HG02571 (cell line): Measurements from ENCODE around the gene TBC1D22A.

ENCODE experiments used
- ATAC-seq: cut with Tn5 transposase; IDR thresholded peaks from one replicate; pipeline ENCODE4 v1.9.1; 2021; ENCODE audit warnings: mild to moderate bottlenecking, moderate library complexity; ENCODE audit not compliant: unreplicated experiment

TBC1D22A gene

DNA sequence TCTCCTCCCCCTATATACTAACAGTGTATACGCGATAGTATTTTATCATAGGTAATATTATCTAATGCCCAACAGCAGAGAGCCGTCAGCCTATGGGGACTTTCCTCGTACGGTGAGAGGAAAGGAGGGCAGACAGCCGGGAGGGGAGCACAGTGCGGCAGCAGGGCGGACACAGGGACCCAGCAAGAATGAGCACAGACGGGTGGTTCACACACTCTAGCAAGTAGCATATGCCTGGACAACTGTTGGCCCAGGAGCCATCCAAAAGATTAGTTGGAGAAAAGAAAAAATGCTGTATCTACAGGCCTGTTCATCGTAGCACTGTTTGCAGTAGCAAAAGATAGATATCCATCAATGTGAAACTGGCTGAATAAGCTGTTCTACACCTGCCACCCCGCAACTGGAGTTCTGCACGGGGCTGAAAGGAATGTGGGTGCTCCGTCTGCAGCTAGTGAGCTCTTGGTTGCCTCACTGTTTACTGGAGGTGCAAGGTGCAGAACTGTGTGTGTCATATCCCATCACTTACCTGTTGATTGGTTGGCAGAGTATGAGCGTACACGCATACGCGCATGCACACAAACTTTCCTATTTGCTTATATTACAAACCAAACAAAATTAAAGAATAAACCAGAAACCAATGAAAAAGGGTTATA lies 324.3 kb downstream of the TBC1D22A start:
- ATAC-seq = no peak

DNA sequence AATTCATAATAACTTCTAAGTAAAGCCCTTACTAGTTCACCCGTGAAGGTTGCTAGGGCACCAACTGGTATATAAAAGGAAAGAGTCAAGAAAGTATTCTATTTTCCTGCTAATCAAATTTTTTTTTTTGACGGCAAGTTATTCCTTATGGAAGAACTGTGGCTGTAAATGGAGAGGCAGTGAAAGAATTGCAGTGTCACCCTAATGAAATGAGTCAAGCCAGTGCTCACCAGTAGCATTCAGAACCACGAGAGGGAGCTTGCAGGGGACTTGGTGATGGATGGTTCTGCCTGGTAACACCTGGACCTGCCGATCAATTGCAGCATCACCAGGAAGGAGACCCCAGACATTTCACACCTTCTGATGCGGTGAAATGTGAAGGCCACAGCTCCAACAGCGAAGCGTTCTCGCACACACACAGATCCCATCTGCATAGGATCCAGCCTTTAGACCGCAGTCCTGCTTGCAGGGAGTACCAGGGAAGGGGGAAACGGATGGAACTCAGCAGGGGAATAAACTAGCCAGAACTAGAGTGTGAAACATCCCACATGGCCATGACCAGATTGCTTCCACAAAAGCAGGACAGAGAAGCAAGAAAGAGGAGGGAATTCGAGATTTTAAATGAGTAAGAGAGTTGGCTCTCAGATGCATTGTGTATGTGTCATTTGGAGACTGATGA lies 326.2 kb downstream of the TBC1D22A start:
- no peak for ATAC-seq

DNA sequence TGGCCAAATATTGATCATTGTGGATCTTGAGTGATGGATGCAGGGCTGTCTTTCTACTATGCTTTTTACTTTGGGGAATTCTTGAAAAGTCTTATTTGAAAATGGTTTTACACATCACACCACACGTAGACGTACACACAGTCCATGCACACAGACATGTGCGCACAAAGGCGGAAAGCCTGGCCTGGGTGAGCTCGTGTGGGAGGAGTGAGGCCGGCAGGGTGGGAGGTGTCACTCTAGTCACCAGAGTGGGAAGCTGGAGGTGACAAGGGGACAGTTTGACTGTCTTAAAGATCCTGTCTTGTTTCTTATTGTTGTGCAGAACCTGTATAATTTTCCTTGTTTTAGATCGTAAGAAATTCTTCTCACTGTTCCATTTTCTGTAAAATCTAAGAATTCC lies 326.9 kb downstream of the TBC1D22A start:
- ATAC-seq = no peak

DNA sequence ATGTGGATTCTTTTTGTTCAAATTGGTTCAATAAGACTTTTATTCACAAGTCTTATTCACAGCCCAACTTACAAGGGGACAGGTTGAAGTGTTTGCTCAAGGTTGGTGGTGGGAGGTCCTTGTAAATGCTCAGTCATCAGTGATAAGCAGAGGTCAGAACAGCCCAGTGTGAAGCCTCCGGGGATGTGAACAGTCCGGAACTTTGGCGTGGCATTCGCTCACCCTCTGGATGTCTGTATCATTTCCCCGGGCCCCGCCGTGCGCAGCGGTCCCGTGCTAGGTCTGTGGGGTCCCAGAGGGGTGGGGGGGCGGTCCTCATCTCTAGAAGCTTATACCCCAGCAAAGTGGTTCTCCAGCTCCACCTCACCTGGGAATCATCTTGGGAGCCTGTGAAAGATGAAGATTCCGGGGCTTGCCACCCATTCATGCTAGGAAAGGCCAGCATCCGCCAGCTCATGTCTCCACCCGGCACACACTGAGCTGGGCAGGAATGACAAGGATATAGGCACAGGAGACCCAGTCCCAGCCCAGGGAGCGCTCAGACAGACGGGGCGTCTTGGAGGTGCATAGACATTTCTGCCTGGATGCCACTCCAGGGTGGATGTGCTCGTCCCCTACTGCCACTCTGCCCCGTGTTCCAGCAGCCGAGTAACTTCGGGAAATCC lies 327.5 kb downstream of the TBC1D22A start:
- no peak for ATAC-seq

DNA sequence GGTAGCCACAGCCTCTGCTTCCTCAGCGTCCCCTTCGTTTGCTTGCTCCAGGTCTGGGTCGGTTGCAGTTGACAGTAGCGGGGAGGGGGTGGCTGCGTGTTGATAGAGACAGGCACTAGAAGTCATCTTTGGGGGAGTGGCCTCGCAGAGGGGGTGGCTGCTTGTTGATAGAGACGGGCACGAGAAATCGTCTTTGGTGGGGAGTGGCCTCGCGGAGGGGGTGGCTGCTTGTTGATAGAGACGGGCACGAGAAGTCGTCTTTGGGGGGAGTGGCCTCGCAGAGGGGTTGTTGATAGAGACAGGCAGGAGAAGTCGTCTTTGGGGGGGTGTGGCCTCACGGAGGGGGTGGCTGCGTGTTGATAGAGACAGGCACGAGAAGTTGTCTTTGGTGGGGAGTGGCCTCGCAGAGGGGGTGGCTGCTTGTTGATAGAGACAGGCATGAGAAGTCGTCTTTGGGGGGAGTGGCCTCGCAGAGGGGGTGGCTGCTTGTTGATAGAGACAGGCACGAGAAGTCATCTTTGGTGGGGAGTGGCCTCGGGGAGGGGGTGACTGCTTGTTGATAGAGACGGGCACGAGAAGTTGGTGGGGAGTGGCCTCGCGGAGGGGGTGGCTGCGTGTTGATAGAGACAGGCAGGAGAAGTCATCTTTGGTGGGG lies 328.3 kb downstream of the TBC1D22A start:
- ATAC-seq = no peak

DNA sequence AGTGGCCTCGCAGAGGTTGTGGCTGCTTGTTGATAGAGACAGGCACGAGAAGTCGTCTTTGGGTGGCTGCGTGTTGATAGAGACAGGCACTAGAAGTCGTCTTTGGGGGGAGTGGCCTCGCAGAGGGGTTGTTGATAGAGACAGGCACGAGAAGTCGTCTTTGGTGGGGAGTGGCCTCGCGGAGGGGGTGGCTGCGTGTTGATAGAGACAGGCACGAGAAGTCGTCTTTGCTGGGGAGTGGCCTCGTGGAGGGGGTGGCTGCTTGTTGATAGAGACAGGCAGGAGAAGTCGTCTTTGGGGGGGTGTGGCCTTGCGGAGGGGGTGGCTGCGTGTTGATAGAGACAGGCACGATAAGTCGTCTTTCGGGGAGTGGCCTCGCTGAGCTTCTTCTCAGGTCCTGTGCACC lies 328.8 kb downstream of the TBC1D22A start:
- ATAC-seq = no peak

DNA sequence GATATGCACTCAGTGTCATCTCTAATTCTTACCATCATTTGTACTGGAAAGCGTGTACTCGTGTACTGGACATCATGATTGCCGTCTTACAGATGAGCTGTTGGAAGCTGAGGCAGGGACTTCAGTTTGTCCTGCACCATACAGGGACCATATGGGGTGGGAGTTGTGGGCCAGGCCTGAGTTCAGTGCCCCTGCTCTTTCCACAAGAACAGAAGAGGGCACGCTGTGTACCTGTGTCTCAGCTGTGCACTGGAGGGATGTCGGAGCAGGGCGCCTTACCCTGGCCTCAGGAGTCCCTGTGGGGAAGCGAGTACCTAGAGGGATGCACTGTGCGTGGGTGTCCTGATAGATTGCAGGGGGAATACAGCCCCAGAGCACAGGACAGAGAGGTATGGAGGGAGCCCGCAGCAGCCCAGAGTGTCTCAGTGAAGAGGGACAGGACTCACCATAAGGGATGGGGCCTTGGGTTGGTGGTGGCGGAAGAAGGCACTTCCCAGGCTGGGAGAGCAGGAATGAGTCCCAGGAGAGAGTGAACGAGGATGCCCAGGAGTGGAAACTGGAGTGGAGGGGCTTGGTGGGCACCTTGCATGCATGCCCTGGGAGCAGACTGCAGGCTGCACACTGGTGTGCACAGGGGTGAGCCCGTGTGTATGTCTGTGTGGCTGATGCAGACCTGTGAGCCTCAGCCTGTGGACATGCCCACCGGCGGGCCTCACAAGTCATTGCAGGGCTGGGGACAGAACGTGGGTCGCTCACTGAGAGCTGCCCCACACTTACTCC lies 329.7 kb downstream of the TBC1D22A start:
- ATAC-seq = no peak

DNA sequence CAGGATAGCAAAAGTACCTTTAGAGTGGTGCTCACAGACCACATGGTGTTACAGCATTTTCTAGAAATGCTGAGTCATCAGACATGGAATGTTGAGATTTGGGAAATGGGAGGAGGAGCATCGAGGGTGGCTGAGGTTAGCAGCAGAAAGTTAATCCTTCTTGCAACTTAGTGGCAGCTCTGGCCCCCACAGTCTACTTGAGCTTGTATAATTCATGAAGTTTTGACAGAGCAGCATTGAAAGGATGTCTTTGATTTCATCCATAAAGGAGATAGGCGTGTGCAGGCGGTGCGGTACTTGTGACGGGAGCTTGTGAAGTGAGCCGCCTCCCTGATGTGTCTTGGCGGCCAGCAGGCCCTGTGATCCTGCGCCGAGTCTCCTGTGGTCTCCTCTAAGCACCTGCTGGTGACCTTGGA lies 330.5 kb downstream of the TBC1D22A start:
- no peak for ATAC-seq

DNA sequence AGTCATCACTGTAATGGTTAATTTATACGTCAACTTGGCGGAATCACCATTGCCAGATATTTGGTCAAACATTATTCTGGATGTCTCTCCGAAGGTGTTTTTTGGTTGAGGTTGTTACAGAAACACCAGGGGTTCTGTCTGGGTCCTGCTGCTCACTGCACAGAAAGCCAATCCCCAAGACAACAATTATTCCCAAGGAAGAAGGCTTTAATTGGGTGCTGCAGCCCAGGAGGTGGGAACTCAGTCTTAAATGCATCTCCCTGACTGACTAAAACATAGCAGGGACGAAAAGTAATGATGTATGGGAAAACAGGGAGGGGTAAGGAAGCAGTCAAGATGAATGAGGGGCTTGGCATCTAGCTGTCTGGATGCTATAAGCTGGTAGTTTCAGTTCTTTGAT lies 331.3 kb downstream of the TBC1D22A start:
- no peak for ATAC-seq

DNA sequence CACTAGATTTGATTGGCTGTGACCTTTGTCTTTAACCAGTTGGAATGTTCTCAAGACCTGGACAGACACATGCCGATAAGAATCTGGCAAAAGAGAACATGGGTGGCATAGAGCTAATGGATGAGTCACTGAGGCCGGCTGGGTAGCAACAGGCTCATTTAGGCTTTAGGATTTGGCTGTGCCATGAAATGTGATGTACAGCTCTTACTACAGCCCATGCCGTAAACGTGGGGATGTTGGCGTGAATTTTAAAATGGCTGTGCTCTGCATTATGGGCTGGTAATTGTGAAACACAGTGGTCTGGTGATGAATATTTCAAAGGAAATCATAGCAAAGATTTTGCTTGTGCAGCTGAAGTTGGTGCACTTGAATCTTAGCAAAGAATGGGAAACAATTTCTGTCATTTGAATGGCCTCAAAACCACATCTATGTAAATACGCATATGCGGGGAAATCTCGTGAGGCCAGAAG lies 332.4 kb downstream of the TBC1D22A start:
- no peak for ATAC-seq

DNA sequence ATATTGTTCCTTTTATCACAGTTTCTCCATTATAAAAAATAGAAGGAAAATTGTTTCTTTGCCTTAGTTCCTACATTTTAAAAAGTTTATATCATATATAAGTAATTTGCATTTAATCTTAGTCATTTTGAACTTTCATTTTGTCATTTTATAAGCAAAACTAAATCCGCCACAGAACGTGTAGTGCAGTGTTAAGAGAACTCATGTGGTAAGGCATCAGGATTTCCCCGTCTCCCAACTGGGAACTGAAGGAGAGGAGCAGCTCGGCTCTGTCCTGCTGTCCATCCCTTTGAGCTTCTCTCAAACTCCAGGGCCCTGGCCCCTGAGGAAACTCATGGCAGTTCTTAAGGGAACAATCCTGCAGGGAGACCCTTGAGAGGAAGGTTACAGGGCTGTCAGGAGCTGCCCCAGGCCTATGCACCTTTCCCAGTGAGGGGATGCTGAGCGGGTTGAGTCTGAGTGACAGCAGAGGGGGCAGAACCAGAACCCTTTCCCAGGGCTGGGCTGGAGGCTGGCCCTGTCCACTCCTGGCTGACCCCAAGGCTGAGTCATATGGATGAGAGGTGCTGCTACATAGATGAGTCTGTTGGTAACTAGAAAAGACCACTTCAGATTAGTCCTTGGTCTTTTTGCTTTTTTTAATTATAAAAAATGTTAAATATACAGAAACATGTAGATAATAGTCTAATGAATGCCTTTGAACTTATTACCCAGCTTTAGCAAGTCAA lies 333.1 kb downstream of the TBC1D22A start:
- no peak for ATAC-seq

DNA sequence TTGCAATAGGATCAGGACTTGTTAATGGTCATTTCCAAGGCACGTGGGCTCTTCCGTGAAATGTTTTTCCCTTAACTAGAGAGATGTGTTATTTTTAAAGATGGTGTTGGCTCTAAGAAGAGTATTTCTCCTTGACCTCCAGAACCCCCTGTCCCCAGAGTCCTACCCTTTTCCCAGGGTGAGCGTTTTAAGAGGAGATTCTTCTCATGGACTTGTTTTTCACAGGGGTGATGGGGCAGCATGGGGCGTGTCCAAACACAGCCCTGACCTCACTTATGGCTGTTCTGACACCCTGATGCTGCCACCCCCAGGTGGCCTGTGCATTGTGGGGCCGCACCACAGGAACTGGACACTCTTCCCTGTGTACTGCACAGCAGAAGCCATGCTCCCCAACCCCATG lies 335.7 kb downstream of the TBC1D22A start:
- ATAC-seq = no peak

DNA sequence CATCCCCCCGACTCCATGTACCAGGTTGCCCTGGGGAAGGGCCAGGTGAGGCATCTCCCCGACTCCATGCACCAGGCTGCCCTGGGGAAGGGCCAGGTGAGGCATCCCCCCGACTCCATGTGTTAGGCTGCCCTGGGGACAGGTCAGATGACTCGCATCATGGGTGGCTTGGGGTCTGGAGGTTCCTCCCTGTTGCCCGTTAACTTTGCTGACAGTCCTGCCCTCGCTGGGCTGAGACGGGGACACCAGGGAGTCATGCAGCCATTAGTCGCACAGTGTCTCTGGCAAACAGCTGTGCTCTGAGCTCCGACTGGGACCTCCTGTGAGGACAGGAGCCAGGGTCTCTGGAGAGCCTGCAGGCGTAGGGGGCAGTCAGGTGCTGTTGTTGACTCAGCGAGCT lies 336.1 kb downstream of the TBC1D22A start:
- ATAC-seq = no peak

DNA sequence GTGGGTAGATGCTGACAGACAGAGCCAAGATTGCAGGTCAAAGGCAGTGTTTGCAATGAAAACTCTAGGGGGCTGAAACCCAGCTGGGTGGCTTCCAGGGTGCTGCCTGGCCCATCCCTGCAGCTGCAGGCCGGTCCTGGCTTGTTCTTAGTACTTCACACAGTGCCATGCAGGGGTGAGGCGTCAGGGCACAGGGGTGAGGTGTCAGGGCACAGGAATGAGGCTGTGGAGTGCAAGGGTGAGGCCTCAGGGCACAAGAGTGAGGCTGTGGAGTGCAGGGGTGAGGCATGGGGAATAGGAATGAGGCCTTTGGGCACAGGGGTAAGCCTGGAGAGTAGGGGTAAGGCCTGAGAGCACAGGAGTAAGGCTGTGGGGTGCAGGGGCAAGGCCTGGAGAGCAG lies 337.6 kb downstream of the TBC1D22A start:
- no peak for ATAC-seq

DNA sequence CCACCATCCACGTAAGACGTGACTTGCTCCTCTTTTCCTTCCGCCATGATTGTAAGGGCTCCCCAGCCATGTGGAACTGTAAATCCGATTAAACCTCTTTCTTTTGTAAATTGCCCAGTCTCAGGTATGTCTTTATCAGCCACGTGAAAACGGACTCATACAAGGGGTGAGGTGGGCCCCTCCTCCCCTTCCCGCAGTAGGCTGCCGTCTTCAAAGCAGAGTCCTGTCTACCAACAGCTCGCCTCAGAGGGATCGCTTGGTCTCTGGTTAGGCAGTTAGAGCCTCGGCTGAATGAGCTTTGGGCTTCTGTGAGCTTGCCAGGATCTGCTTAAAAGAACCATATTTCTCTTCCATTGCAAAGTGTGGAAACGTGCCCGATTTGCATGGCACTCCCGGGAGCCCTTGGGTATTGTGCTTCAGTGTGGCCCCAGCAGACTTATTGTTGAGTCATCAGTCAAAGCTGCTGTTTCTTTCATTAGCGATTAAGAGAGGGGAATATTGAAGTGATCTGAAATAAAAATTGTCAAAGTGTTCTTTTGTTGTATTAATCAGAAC lies 338.3 kb downstream of the TBC1D22A start:
- no peak for ATAC-seq

DNA sequence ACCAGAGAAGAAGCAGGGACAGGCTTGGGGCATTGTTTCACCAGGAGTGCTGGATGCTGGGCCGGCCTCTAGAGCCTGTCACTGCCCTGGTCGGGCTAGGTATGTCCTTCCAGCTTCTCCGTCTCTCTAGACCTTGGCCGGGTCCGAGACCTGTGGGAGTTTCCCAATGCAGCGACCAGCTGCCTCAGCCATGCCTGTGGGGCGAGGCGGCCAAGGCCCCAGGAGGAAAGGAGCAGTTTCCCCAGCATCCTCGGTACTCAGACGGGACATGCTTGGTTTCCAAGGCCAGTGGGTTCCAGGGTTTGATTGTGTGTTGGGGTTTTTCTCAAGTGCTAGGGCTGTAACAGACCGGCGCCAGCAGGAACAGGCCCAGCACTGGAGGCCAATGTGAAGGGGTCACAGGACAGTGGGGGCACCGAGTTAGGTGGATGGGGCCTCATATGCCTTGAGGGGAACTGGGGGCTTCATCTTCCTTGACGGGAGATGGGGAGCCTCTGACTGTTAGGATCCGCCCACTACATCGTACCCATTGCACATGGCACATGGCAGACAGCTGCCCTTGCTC lies 339.0 kb downstream of the TBC1D22A start:
- ATAC-seq = no peak

DNA sequence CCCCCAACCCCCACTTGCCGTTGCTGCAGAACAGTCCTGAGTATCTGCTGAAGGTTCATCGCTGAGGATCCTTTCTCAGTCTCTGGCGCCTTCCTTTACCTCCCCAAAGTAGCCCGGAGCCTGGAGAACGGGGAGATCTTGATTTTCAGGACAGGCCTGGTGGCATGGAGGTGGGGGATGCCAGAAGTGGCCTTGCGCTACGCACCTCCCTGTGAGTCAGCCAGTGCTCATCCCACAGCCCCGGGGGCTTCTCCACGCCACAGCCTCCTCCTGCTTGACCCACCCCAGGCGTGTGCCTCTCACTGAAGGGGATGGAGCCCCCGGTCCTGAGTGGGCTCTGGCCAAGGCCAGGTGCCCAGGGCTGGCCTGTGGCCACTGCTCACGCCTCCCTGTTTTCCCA lies 339.6 kb downstream of the TBC1D22A start:
- no peak for ATAC-seq

DNA sequence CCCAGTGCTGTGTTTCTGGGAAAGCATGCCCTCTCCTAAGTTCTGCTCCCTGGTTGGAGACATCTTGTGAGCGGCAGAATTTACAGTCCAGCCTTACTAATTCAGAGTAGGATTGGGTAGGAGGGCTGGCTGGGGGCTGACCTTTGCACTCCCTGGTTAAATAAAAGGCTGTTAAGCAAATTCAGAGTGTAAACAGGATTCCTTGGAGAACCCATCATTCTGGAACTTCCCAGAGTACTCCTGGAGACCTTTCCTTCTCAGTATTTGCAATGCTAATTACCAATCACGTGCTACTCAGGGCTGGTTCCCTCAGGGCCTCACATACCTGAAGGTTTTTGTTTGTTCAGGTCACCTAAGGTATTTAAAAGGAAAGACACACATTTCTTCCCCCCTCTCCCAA lies 340.2 kb downstream of the TBC1D22A start:
- no peak for ATAC-seq

DNA sequence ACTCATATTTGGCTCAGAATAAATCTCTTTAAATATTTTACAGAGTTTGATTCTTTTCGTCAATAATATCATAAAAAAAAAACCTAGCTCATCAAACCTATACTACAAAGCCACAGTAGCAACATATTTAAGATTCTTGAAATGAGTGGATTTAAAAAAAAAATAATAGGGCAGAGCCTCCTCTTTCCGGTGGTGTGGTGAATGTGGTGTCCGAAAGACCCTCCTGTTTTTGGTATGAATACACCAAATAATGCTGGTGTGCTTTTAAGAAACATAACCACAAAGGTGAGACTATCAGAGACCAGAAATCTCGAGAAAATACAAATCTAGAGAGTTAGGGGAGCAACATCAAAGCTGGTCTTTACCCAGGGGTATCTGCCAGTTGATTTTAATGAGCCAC lies 342.6 kb downstream of the TBC1D22A start:
- no peak for ATAC-seq

DNA sequence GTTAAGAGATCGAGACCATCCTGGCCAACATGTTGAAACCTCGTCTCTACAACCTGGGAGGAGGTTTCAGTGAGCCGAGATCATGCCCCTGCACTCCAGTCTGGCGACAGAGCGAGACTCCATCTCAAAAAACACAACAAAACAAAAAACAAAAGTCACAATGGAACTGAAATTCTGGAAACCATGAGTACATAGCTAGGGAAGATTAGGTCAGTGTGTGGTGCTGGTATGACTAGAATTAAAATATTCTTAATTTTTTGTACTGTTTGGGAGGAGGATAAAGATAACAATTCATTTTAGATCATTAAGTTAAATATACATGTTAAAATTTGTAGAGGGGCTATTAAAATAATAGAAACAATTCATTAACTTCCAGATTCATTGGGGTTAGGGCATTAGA lies 344.4 kb downstream of the TBC1D22A start:
- no peak for ATAC-seq
